CD4-positive, alpha-beta T cell treated with Interleukin-6 for 4 hours (primary cell): ENCODE data around the gene IFNA16.
"Not testable (repeated sequence)": the region's sequence is repeated elsewhere in the genome, so short reads cannot be mapped to it uniquely, and the experiment has no call there.

ENCODE experiments used
- DNase-seq: peaks from one replicate; pipeline ENCODE4 v3.0.0-alpha.2; 2020; ENCODE audit warnings: mixed read lengths

IFNA16 gene

DNA sequence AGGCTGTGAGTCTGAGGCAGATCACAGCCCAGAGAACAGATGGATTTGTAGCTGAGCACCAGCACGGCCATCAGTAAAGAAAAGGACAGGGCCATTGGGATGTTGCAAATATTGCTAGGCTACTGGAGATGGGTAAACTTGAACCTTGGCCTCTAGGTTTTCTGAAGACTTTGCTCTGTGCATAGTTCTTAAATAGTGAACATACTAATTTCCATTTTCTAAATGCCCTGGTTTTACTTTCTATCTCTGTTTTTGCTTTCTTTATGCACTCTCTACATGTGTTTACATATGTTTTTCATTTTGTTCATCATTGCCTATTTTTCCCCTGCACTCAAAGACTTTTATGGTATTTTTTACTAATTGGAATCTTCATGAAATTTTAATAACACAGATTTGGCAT, at the start of gene IFNA16:
IFNA16 (minus strand) TSS at position 101 of the 400 bp plus-strand sequence; CDS start at position 95, 6 bp downstream.
- DNase-seq = not testable (repeated sequence)

DNA sequence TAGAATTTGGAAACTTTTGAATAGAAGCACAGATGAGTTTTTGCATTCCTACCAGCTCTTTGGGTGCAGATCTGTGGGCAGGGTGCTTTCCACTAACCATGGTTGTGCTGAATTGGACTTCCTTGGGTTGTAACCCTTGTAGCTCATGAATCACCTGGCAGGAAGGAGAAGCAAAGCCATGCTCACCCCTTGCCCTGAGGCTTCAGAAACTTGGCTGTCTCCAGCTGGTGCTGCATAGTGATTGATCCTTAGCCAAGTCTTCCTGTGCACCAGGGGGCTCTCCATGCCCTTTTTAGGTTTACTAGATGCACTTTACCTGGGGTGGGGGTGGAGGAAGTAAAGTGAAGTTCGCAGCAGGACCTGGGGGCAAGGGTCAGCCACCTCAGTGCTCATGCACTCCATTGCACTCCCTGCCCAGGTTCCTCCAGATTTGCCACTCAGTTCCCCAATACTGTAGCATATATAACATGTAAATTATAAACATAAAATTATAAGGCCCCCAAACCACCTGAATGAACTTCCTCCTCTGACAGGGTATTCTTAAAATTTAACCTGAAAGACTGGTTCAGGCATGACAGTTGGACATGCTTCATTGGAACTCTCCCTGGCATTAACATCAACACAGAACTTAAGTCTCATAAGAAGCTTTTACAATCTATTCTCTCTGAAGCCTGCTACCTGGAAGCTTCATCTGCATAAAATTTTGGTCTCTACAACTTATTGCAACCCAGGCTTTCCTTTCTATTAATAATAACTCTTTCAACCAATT, 48.5 kb upstream of the IFNA16 start:
- no peak for DNase-seq

DNA sequence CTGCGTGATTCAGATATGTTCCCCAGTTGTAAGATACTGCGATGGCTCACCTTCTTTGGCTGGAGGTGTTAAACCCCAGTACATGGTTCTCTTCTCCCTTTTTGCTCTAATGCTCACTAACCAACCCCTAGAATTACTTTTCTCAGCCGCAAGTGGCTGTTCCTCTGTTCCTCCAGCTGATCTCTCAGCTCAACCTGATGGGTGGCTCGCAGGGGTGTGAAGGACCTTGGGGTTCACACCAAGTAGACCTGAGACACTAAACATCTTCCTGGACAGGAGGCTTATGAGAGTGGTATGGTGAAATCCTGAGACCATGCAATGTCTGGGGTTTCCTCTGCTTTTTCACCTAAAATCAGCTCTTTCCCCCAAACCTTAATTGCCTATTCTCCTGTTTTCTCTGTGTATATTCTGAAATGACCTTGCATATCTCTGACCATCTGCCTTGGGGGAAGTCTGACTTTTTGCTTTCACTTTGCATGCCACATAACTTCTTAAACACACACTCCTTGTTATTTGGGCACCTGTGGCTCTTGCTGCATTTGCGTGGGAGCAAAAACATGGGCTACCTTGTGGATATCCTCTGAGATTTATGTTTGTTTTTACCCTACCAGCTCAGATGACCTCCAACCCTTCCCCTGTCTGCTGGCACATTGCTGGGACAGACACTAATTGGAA, 38.6 kb upstream of the IFNA16 start:
- no peak for DNase-seq

DNA sequence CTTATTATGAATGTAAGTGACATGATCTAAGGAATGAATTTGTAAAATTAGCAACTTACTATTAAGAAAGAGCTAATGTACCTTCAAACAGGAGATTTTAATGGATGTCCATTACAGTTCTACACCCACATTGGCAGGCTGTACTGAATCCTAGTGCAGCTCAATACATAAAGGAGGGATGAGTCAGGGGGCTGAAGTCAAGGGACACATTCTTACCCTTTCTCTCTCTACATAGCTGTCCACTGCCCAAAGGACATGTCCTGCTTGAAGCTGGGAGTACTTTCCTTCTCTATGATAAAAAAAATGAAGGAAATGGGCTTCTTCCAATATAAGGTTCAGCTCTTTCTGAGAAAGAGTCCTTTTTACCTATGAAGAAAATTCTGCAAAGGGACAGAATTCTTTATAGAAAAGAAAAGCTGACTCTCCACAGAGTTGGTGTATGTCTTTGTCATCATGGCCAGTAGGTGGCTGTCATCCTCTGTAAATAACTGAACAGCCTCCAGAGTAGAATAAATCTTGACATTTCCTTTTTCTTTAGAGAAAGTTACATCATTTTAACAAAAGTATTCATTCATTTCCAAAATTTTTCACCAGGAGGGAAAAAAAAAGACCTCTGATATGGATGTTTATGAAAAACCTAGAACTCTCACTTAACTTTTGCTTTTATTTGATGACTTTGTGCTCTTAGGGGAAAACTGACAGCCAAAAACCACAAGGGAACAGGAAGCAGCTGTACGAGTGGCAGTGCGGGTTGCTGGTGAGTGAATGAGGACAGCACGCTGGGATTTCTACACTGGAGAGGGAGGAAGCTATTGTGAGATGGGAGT, 35.8 kb upstream of the IFNA16 start:
- peak; percentile 11 for DNase-seq

DNA sequence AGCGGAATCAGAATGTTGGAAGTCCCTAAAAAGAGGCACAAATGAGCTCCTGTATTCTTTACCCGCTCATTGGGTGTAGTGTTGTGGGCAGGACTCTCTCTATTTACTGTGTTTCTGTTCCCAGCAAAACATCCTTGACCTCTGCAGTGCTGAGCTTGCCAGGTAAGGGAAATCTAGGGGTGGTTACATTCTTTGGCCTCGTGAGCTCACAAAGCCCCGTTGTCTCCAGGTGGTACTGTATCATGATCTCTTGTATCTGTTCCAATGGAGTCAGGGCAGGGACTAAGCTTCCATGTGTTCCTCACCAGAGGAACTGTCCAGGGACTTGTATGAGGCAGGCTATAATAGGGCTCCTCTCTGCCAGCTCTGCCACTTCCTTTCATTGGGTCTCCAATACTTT, 34.5 kb upstream of the IFNA16 start:
- DNase-seq = no peak

DNA sequence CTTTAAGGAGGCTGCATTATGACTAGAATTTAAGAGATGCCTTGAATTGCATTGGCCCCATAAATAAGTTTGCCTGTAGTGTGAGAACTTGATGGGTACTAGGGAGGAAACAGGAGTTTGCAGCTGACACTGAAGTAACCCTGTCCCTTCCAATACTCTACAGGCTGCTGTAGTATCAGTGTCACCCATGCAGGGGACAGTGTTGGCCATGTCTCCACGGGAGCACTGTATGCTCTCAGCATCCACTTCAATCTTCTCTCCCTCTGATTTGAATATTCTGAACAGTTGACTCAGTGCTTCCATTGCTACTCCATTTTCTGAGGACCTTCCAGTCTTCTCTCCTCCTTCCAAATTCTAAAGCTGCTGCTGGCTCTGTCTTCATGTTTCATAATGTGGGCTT, 34.1 kb upstream of the IFNA16 start:
- no peak for DNase-seq

DNA sequence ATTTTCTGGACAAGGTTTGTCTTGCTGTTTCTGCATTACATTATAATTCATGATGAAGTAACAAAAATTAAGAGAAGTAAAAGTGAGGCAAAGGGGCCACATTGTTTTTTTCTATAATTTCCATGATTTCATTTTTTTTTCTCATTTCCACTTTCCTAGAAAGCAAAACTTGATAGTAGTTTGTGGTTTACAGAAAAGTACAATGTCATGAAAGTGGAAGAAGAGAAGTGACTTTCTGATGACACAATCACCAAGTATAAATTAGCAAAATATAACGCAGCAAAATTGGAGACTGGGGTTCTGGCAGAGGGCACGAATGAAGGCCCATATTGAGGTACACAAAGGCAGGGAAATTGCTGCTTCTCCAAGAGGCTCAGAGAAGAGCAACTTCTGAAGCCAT, 27.7 kb upstream of the IFNA16 start:
- no peak for DNase-seq

DNA sequence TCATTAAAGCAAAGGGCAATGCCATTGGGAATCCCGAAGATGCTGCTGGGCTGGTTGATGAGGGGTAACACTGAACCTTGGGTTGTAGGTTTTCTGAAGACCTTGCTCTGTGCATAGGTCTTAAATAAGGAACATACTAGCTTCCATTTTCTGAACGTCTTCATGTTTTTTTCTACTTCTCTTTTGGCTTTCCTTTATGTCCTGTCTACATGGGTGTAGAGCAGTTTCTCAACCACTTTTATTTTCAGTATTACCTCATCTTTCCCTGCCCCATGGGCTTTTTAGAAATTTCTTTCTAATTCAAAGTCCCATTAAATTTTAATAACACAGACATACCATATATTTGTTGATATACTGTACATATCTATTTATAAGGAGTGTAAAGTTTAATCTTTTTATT, 22.8 kb upstream of the IFNA16 start, which contains the start of gene IFNA14:
IFNA14 (minus strand) TSS at position 95 of the 400 bp plus-strand sequence; CDS start at position 25, 70 bp downstream.
- no peak for DNase-seq

DNA sequence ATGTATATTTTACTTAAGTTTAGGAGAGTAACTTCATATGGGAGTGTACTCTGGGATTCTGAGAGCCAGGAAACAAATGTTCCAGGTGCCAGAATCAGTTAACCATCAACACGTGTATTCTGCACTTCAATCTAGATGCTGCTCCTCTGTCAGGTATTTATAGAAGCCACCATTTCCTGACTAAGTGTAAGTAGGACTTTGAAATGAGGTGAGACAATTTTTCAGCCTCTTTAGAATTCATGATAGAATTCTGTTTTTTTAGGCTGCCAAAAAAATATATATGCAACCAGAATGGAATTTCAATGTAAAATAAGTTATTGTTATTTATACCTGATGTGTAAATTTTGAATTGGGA, 19.2 kb upstream of the IFNA16 start:
- DNase-seq = not testable (repeated sequence)

DNA sequence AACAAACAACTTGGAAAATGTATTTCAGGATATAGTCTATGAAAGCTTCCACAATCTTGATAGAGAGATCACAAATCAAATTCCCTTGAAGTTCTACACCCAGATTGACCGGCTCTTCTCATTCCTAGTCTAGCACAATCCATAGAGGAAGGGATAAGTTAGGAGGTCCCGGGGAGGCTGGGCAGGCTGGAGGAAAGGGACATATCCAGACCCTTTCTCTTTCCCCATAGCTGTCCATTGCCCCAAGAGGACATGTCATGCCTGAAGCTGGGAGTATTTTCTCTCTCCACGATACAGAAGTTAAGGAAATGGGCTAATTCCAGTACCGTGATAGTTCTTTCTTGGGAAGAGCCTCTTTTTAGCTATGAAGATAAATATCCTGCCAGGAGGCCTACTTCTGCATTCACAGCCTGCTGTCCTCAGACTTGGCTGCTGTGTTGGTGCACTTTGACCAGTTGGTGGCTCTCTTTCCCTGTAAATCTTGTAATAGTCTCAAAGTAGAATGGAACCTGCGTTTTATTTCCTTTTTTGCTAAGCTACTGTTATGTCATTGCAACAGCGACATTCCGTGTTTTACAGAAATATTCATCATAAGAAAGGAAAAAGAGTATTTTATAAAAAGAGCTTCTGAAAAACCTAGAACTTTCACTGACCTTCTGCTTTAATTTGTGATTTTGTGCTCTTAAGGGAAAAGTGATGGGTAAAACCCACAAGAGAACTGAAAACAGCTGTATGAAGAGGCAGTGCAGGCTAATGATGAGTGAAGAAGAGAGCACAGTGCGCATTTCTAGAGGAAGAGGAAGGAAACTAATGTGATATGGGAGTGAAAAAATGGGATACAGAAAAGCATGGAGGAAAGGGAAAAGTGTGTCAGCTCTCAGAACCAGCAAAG, 18.6 kb upstream of the IFNA16 start:
- peak; percentile 36 for DNase-seq

DNA sequence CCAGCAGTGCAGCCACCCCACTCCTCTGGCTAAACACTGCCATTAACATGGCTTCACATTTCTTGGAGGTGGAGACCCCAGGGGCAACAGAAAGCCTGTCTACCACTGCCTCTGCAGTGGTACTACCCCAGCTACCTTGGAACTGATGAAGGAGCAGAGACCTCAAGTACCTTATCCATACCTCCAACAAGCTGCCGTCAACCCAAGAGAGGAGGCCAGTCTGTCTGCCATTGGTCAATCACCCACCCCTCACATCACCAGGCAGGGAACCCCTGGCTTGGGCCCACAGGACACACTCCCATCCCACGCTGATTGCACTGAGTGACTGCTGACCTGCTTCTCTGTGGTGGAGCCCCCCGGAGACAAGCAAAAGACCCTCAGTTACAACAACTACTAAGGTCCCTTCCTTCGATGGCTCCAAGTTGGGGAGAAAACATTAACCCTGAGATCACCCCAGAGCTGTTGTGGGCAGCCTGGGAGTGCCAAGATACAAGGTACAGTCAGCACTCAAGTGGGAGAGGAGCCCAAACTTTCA, 17.1 kb upstream of the IFNA16 start:
- no peak for DNase-seq

DNA sequence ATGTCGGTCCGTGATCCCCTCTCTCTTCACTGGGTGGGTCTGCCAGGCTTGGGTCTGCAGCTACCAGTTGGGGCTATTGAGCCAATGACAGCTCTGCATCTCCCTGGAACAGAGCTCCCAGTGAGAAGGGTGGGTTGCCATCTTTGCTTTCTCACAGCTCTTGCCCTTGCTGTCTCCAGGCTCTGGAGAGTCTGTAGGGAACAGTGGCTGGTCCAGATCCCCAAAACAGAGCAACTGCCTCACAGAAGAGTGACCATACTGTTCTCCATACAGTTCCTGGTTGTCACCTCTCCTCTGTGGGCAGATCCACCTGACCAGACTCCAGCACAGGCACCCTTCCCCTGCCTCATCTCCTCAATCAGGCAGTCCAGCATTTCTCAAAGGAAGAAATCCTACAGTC, 16.1 kb upstream of the IFNA16 start:
- DNase-seq = no peak

DNA sequence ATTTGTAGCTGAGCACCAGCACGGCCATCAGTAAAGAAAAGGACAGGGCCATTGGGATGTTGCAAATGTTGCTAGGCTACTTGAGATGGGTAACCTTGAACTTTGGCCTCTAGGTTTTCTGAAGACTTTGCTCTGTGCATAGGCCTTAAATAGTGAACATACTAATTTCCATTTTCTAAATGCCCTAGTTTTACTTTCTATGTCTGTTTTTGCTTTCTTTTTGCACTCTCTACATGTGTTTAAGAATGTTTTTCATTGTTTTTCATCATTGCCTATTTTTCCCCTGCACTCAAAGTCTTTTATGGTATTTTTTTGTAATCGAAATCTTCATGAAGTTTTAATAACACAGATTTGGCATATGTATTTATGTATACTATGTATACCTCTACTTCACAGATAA, 11.0 kb upstream of the IFNA16 start, which contains the start of gene IFNA17:
IFNA17 (minus strand) TSS at position 101 of the 400 bp plus-strand sequence; CDS start at position 52, 49 bp downstream.
- no peak for DNase-seq

DNA sequence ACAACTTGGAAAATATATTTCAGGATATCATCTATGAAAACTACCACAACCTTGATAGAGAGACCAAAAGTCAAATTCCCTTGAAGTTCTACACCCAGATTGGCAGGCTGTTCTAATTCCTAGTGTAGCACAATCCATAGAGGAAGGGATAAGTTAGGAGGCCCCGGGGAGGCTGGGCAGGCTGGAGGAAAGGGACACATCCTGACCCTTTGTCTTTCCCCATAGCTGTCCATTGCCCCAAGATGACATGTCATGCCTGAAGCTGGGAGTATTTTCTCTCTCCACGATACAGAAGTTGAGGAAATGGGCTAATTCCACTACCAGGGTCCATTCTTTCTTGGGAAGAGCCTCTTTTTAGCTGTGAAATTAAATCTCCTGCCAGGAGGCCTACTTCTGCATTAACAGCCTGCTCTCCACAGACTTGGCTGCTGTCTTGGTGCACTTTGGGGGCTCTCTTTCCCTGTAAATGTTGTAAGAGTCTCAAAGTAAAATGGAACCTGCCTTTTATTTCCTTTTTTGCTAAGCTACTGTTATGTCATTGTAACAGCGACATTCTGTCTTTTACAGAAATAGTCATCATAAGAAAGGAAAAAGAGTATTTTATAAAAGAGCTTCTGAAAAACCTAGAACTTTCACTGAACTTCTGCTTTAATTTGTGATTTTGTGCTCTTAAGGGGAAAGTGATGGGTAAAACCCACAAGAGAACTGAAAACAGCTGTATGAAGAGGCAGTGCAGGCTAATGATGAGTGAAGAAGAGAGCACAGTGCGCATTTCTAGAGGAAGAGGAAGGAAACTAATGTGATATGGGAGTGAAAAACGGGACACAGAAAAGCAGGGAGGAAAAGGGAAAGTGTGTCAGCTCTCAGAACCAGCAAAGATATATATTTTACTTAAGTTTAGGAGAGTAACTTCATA, 3.4 kb downstream of the IFNA16 start:
- DNase-seq = not testable (repeated sequence)

DNA sequence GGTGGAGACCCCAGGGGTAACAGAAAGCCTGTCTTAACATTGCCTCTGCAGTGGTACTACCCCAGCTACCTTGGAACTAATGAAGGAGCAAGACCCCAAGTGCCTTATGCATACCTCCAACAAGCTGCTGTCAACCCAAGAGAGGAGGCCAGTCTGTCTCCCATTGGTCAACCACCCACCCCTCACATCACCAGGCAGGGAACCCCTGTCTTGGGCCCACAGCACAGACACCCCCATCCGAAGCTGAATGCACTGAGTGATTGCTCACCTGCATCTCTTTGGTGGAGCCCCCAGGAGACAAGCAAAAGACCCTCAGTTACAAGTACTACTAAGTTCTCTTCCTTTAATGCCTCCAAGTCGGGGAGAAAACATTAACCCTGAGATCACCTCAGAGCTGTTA, 5.0 kb downstream of the IFNA16 start:
- DNase-seq = not testable (repeated sequence)

DNA sequence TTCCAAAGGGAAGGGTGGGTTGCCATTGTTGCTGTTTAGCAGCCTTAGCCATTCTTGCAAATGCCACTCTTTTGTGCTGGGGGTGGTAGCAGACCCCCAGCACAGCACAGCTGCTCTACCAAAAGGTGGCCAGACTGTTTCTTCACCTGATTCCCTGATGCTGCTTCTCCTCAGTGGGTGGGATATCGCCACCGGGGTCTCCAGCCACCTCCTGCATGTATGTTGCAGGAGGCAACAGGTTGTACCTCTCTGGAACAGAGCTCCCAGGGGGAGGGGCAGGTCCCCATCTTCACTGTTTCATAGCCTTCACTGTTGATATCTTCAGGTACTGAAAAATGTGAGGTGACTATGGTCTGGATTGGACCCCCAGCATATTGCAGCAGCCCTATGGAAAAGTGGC, 6.3 kb downstream of the IFNA16 start:
- DNase-seq = not testable (repeated sequence)

DNA sequence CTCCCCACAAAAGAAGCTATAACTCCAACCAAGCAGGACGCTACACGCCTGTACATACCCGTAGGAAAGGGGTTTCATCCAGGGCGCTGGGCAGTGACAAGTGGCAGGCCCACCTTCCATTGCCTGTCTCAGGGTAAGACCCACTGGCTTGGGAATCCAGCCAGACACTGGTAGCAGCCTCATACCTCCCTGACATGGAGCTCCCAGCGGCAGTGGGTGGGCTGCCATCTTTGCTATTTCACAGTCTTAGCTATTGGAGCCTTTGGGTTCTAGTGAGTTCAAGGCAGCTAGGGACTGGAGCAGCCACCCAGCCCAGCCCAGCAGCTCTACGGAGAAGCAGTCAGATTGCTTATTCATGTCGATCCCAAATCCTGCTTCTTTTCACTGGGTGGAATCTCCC, 6.8 kb downstream of the IFNA16 start:
- no peak for DNase-seq

DNA sequence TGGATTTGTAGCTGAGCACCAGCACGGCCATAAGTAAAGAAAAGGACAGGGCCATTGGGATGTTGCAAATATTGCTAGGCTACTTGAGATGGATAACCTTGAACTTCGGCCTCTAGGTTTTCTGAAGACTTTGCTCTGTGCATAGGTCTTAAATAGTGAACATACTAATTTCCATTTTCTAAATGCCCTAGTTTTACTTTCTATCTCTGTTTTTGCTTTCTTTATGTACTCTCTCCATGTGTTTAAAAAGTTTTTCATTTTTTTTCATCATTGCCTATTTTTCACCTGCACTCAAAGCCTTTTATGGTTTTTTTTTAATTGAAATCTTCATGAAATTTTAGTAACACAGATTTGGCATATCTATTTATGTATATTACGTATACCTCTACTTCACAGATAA, 10.1 kb downstream of the IFNA16 start, which contains the start of gene IFNA10:
IFNA10 (minus strand) TSS at position 101 of the 400 bp plus-strand sequence; CDS start at position 55, 46 bp downstream.
- DNase-seq = not testable (repeated sequence)

DNA sequence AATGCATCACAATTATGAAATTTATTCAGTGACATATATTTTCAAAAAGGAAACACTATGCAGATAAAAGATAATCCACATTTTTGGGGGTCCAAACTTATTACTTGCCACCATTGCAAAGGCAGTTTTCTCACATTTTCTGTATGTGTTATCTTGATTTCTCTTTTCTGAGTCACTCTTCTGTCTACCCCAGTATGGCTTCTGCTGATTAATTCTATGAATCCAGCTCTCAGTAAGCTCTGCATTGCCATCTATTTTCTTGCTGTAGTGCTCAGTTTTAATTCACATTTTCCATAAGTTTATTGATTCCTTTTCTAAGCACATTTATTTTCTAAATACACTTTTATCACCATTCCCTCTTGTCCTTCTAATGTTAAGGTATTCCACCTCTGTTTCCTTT, 11.9 kb downstream of the IFNA16 start:
- no peak for DNase-seq

DNA sequence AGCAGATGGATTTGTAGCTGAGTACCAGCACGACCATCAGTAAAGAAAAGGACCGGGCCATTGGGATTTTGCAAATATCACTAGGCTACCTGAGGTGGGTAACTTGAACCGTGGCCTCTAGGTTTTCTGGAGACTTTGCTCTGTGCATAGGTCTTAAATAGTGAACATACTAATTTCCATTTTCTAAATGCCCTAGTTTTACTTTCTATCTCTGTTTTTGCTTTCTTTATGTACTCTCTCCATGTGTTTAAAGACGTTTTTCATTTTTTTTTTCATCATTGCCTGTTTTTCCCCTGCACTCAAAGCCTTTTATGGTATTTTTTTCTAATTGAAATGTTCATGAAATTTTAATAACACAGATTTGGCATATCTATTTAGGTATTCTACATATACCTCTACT, 15.0 kb downstream of the IFNA16 start, which contains the start of gene IFNA7:
IFNA7 (minus strand) TSS at position 101 of the 400 bp plus-strand sequence; CDS start at position 61, 40 bp downstream.
- not testable (repeated sequence) for DNase-seq
